T-cell (primary cell): Measurements from ENCODE around the gene FSTL4. TPM values are rescaled to one million over a fixed set of nuclear protein-coding genes. Genes with fewer than 3 reads are reported as not detected.

Source experiments
- ATAC-seq, 4 experiments: fragments of 200-7000 bp in 3 of 4; fragments of 150-1000 bp in 1 of 4; cut with Tn5 transposase; replicated peaks in 1 of 4; 1 replicate in 3 of 4; 2 replicates in 1 of 4; pipeline ENCODE4 v1.10.0; 2021; ENCODE audit warnings: moderate library complexity in 3 of 4, mild to moderate bottlenecking in 2 of 4, moderate number of reproducible peaks in 1 of 4
- CTCF ChIA-PET, 2 donors: fragments of 300-600 bp; sonication (Branson Sonifier 250); formaldehyde crosslinking; loops; one replicate each; lab custom pipeline; 2022; ENCODE audit warnings: antibody characterized with exemption in 2 of 2; lab: Charles Lee
- POLR2A ChIA-PET, 2 donors: fragments of 300-600 bp; sonication (Branson Sonifier 250); formaldehyde crosslinking; loops; one replicate each; lab custom pipeline; 2022; ENCODE audit warnings: antibody characterized with exemption in 2 of 2; lab: Charles Lee
- DNase-seq, 35 experiments: peaks; one replicate each; pipeline versions ENCODE4 v3.0.0 to v3.0.0-alpha.2; 2013 to 2023
- H3K27ac ChIP-seq: one replicate; pipeline ENCODE4 v1.5.1; 2013; ENCODE audit warnings: low read length
- H3K27me3 ChIP-seq, 2 experiments: replicated peaks in 1 of 2; 1 replicate in 1 of 2; 2 replicates in 1 of 2; pipeline versions ENCODE4 v1.6.1 to v1.7.0; 2013; ENCODE audit warnings: low read length in 1 of 2, mixed read lengths in 1 of 2; ENCODE audit not compliant: control insufficient read depth in 2 of 2, insufficient read depth in 2 of 2; ENCODE audit errors: extremely low read depth in 1 of 2
- H3K36me3 ChIP-seq, 2 donors: 1 replicate in 1 of 2; 2 replicates in 1 of 2; pipeline versions ENCODE4 v1.6.1 to v1.7.0; 2013; ENCODE audit warnings: low read length in 1 of 2; ENCODE audit not compliant: control insufficient read depth in 2 of 2, insufficient read depth in 1 of 2; ENCODE audit errors: extremely low read depth in 1 of 2
- H3K4me1 ChIP-seq, 2 experiments: 1 replicate in 1 of 2; 2 replicates in 1 of 2; pipeline versions ENCODE4 v1.6.1 to v1.7.0; 2013; ENCODE audit warnings: low read length in 2 of 2, mixed read lengths in 1 of 2; ENCODE audit not compliant: insufficient read depth in 2 of 2, control insufficient read depth in 1 of 2; ENCODE audit errors: extremely low read depth in 1 of 2
- H3K4me3 ChIP-seq, 2 donors: 1 replicate in 1 of 2; 2 replicates in 1 of 2; pipeline versions ENCODE4 v1.5.1 to v1.7.0; 2013; ENCODE audit warnings: mild to moderate bottlenecking in 2 of 2, low read length in 1 of 2, moderate library complexity in 1 of 2; ENCODE audit not compliant: control insufficient read depth in 1 of 2; ENCODE audit errors: extremely low read depth in 1 of 2
- H3K9me3 ChIP-seq: 2 replicates; pipeline ENCODE4 v1.7.0; 2013
- H3K27ac Mint-ChIP-seq, 2 donors: one replicate each; pipeline ENCODE4 v1.8.0; 2020 to 2021; ENCODE audit warnings: mild to moderate bottlenecking in 2 of 2, mixed read lengths in 2 of 2
- H3K27me3 Mint-ChIP-seq, 2 donors: one replicate each; pipeline ENCODE4 v1.8.0; 2021 to 2022; ENCODE audit warnings: mixed read lengths in 2 of 2
- H3K36me3 Mint-ChIP-seq: one replicate; pipeline ENCODE4 v1.8.0; 2021; ENCODE audit warnings: mixed read lengths
- H3K4me1 Mint-ChIP-seq, 3 donors: one replicate each; pipeline ENCODE4 v1.8.0; 2020 to 2022; ENCODE audit warnings: mixed read lengths in 3 of 3, mild to moderate bottlenecking in 1 of 3
- H3K4me3 Mint-ChIP-seq, 3 donors: one replicate each; pipeline ENCODE4 v1.8.0; 2020 to 2022; ENCODE audit warnings: mild to moderate bottlenecking in 3 of 3, mixed read lengths in 3 of 3, moderate library complexity in 3 of 3
- H3K9me3 Mint-ChIP-seq, 3 donors: one replicate each; pipeline ENCODE4 v1.8.0; 2020 to 2022; ENCODE audit warnings: mixed read lengths in 3 of 3
- WGBS: methylation state at CpG from one replicate; pipeline ENCODE4 v1.1.5; 2013; ENCODE audit warnings: missing lambda C conversion rate; ENCODE audit not compliant: insufficient coverage; 5-methylcytosine and 5-hydroxymethylcytosine counted together
- total RNA-seq, 35 experiments: library from RNA in 6 of 35; stranded (reverse) in 6 of 35; fragments of 120-200 nt in 1 of 35; gene quantifications; one replicate each; pipeline versions ENCODE4 v1.2.1 to v1.2.4 and lab custom pipeline; 2013 to 2026

FSTL4 gene
- total RNA-seq, 5 donors from 2014 or later (not counting 1 experiment from before 2014, with no cell fraction given): 1.6 TPM; not detected in 3

DNA sequence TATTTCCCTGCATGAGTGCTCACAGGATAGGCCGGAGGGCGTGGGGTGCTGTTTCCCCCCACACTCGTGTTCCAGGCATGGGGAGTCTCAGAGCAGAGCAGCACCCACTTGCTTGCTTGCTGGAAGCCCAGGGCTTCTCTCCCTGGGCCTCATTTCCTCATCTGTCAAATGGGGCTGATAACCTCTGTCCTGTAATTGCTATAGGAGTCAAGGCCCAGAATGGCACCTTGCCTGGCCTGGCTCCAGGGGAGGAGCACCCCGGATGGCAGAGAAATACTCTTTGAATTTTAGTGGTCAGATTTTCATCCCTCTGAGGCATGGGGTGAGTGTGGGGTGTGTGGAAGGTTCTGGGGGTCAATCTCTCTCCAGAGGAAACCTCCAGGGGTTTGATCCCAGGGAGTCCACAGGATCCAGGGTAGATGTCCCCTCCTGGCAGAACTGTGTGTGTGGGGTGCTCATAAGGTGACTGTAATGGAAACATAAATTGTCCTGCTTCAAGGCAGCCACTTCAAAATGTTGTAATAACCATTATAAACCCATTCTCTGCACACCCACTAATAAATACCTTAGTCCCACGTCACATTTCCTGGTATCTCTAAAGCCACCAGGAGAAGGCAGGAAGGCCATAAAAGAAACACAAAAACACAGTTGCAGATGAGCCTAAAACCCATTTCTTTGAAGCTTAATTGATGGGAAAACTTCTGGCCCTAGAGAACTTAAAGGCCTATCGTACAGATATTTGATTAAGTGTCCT is 272.2 kb downstream of the FSTL4 start:
- ChIA-PET POLR2A (no interaction called here), CTCF (no interaction called here)
- DNase-seq: no peak
- Mint-ChIP-seq H3K4me1 (peaks cover 0 to 6% (median 0%) of the 10 kb centered on the region in 3 donors), H3K27me3 (no peaks in the 10 kb centered on the region), H3K27ac (no peak overlapping the region), H3K9me3 (no peaks in the 10 kb centered on the region), H3K4me3 (no peak overlapping the region), H3K36me3 (no peaks in the 10 kb centered on the region)
- Histone ChIP-seq H3K4me3 (no peak overlapping the region), H3K4me1 (peaks cover 7 to 8% of the 10 kb centered on the region in 2 experiments), H3K27ac (no peak overlapping the region), H3K36me3 (no peaks in the 10 kb centered on the region), H3K27me3 (peaks cover 0 to 12% of the 10 kb centered on the region in 2 experiments), H3K9me3 (no peaks in the 10 kb centered on the region)
- no peak for ATAC-seq
- 100% methylated on average over 3 of the region's 6 CpGs for WGBS

DNA sequence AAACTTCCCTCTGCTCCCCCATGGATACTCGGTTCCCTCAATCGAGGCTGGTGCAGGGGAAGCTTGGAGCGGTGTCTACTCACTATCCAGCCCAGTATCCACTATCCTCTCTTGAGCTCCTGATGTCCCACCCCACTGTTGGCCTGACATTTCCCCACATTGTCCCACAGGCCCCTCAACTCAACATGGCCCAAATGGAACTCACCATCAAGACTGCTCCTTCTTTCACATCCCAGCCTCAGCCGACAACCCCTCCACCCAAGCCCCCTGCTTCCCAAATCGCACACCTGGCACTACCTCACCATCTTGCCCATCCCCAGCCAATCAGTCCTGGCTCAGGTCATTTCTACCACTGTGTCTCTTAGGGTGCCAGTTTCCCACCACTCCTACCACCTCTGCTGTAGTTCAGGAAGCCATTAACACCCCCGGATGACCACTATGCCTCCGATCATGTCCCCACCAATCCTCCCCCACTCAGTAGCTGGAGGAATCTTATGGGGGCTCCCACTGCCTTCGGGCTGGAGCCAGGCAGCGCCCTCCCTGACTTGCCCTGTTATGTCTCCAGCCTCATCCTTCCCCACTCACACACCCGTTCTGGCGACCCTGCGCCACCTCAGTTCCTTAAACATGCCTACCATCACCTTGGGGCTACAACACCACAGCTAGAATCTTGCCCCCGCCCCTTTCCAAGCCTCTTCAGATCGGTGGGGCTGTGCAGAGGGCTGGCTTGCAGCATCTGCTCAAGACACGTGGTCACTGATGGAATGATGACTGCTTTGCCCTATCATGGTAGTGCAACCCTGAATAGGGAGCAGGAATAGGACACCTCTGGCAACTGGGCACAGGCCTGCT is 273.6 kb downstream of the FSTL4 start:
- Histone ChIP-seq H3K27me3 (peaks cover 0 to 12% of the 10 kb centered on the region in 2 experiments), H3K4me1 (peaks cover 7 to 8% of the 10 kb centered on the region in 2 experiments), H3K27ac (no peak overlapping the region), H3K36me3 (no peaks in the 10 kb centered on the region), H3K9me3 (no peaks in the 10 kb centered on the region), H3K4me3 (no peak overlapping the region)
- ATAC-seq (no peak), DNase-seq (no peak)
- no peaks in the 10 kb centered on the region for H3K9me3 Mint-ChIP-seq
- POLR2A ChIA-PET: no interaction called here
- H3K4me1 Mint-ChIP-seq: peaks cover 0 to 6% (median 0%) of the 10 kb centered on the region in 3 donors
- WGBS: 83% methylated on average over 15 of the region's 15 CpGs
- H3K4me3 Mint-ChIP-seq: no peak overlapping the region
- no peaks in the 10 kb centered on the region for H3K36me3 Mint-ChIP-seq
- CTCF ChIA-PET: interaction anchor here in 1 of 2 donors (0.6 kb wide), 1 partner anchor 33 kb away, joined by 3 read pairs; no protein-coding TSS in a partner anchor
- H3K27ac Mint-ChIP-seq: no peak overlapping the region
- H3K27me3 Mint-ChIP-seq: no peaks in the 10 kb centered on the region

DNA sequence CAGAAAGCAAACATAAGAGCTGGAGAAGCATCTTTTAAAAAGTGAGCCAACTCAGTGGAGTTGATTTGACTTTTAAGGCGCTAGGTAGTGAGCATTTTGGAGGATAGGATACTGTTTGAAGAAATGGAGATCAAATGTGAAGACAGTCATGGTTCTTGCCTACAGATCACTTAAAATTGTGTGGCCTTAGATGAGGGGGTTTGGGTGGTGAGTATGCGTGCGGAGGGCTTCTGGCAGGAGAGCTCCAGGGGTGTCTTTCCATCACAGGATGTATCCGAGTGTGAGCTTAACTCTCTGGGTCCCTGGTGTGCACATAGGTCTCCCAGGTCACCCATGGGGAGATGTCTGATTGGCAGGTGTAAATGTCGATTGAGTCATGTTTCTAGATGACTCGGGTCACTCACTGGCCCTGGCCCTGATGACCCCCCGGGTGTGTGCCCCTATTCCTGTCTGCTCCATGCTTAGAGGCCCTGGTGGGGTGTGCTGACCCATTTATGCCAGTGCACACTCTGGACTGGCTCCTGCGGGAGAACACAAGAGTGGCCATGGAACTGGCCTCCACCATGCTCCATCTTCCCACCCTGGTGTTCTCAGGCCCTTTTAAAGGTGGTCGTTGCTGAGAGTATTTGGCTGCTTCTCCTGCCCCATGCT is 274.4 kb downstream of the FSTL4 start:
- Mint-ChIP-seq H3K4me1 (peaks cover 0 to 6% (median 0%) of the 10 kb centered on the region in 3 donors), H3K27ac (no peak overlapping the region), H3K36me3 (no peaks in the 10 kb centered on the region), H3K4me3 (no peak overlapping the region), H3K9me3 (no peaks in the 10 kb centered on the region), H3K27me3 (no peaks in the 10 kb centered on the region)
- WGBS: 79% methylated on average over 7 of the region's 9 CpGs
- H3K27ac ChIP-seq: no peak overlapping the region
- peaks cover 7 to 8% of the 10 kb centered on the region in 2 experiments for H3K4me1 ChIP-seq
- peaks cover 0 to 12% of the 10 kb centered on the region in 2 experiments for H3K27me3 ChIP-seq
- ChIA-PET POLR2A (no interaction called here), CTCF (interaction anchor here in 1 of 2 donors (0.6 kb wide), 1 partner anchor 34 kb away, joined by 3 read pairs; no protein-coding TSS in a partner anchor)
- no peaks in the 10 kb centered on the region for H3K9me3 ChIP-seq
- H3K4me3 ChIP-seq: no peak overlapping the region
- H3K36me3 ChIP-seq: no peaks in the 10 kb centered on the region
- ATAC-seq (no peak), DNase-seq (no peak)

DNA sequence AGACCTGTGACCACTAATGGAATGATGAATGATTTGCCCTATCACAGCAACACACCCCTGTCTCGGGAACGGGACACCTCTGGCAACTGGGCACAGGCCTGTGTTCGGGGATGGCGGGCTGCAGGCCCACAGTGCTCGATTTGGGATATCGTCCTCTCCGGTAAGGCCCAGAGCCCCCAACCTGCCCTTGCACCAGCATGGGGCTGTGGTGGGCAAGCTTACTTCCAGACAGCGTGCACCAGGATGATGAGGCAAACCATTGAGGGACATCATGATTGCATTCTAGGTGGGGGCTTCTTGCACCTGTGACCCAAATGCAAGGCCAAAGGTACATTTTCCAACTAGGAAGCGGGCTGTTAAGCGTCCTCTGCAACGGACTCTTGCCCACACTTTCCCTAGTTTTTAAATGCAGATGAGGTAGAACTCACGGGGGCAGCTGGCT is 275.4 kb downstream of the FSTL4 start:
- ChIA-PET CTCF (no interaction called here), POLR2A (no interaction called here)
- peaks cover 0 to 6% (median 5%) of the 10 kb centered on the region in 3 donors for H3K4me1 Mint-ChIP-seq
- ATAC-seq (no peak), DNase-seq (no peak)
- no peaks in the 10 kb centered on the region for H3K27me3 Mint-ChIP-seq
- H3K9me3 Mint-ChIP-seq: no peaks in the 10 kb centered on the region
- H3K9me3 ChIP-seq: no peaks in the 10 kb centered on the region
- H3K27ac ChIP-seq: no peak overlapping the region
- H3K27ac Mint-ChIP-seq: no peak overlapping the region
- H3K4me3 Mint-ChIP-seq: no peak overlapping the region
- WGBS: 97% methylated on average over 9 of the region's 12 CpGs
- H3K27me3 ChIP-seq: peaks cover 0 to 13% of the 10 kb centered on the region in 2 experiments
- H3K4me3 ChIP-seq: no peak overlapping the region
- H3K36me3 Mint-ChIP-seq: no peaks in the 10 kb centered on the region
- H3K36me3 ChIP-seq: no peaks in the 10 kb centered on the region
- H3K4me1 ChIP-seq: peaks cover 9 to 10% of the 10 kb centered on the region in 2 experiments

DNA sequence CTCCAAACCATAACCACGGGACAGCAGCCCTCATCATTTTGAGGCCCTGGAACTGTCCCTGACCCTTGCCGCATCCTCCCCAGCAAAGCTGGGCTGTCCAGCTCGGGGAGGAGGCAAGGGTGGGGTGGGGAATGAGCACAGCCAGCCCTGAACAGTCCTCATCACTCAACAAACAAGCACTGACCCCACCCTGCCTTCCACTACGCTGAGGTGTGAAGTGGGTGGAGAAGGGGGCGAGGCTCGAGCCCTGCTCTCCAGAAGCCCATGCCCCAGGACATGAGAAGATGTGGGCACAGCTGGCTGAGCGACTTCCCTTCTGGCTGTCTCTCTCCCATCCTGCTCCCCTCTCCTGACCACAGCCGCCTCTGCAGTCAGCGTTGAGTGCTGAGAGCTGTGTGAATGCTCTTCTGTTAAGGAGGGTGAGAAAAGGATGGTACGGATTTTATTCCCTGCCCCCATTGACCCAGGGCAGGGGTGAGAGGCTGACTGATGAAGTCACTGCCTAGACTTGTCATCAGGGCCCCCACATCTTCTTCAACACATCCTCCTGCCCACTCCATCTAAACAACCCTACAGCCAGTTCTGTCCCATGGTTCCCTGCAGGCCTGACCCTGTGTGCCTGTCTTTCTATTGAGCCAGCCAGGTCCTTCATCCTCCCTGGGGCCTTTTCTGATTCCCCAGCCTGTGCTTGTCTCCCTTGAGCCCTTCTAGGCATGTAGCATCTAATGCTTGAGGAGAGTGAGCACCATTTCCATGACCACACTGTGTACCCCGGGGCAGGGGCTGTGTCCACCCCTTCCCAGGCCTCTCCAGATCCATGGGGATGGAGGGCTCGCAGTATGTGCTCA is 276.0 kb downstream of the FSTL4 start:
- H3K4me3 Mint-ChIP-seq: no peak overlapping the region
- H3K4me1 Mint-ChIP-seq: peaks cover 3 to 10% (median 10%) of the 10 kb centered on the region in 3 donors
- Histone ChIP-seq H3K27me3 (peaks cover 0 to 14% of the 10 kb centered on the region in 2 experiments), H3K4me3 (no peak overlapping the region), H3K4me1 (peaks cover 9 to 12% of the 10 kb centered on the region in 2 experiments), H3K27ac (no peak overlapping the region), H3K36me3 (no peaks in the 10 kb centered on the region), H3K9me3 (no peaks in the 10 kb centered on the region)
- no peaks in the 10 kb centered on the region for H3K27me3 Mint-ChIP-seq
- DNase-seq: no peak
- ChIA-PET CTCF (no interaction called here), POLR2A (no interaction called here)
- H3K36me3 Mint-ChIP-seq: no peaks in the 10 kb centered on the region
- no peak overlapping the region for H3K27ac Mint-ChIP-seq
- no peaks in the 10 kb centered on the region for H3K9me3 Mint-ChIP-seq
- WGBS: no CpG with 5 or more reads among the region's 12 CpGs
- no peak for ATAC-seq
